HCT116 (cell line): ENCODE results near the gene UBXN10. TPM values are rescaled to one million over a fixed set of nuclear protein-coding genes. Genes with fewer than 3 reads are reported as not detected.

Source experiments
- ATAC-seq: fragments of 200-7000 bp; cut with Tn5 transposase; 2 replicates; pipeline ENCODE4 v1.9.1; 2020; ENCODE audit warnings: mild to moderate bottlenecking, moderate library complexity
- BruUV-seq: library from RNA; stranded (reverse); fragments of 400-500 nt; replicated peaks from 2 replicates; lab custom pipeline; 2021; lab: Mats Ljungman, UMichigan
- CTCF ChIA-PET: fragments of 300-600 bp; sonication (Branson Sonifier 250); formaldehyde crosslinking; loops from one replicate; lab custom pipeline; 2021; ENCODE audit warnings: antibody characterized with exemption; lab: Charles Lee
- POLR2A ChIA-PET: fragments of 300-600, 350-600 bp; sonication (Branson Sonifier 250); formaldehyde crosslinking; loops from one replicate; lab custom pipeline; 2021; ENCODE audit warnings: antibody characterized with exemption; lab: Charles Lee
- RAD21 ChIA-PET, 2 experiments: fragments of 300-600 bp; sonication (Branson Sonifier 250); formaldehyde crosslinking; loops; one replicate each; lab custom pipeline; 2023; ENCODE audit warnings: low total read pairs in 2 of 2; ENCODE audit not compliant: uncharacterized antibody in 2 of 2, unreplicated experiment in 2 of 2, low non-redundant PET in 1 of 2; lab: Charles Lee
- DNase-seq: peaks from one replicate; pipeline ENCODE4 v3.0.0-alpha.2; 2010; ENCODE audit warnings: low read depth, low spot score
- H2AFZ ChIP-seq: fragments of 200-600 bp; shearing (Covaris generic), sonication (generic); 2 replicates; pipeline ENCODE4 v1.6.1; 2017; ENCODE audit warnings: low read depth, mixed run types, mixed read lengths, antibody characterized with exemption, low read length; ENCODE audit not compliant: poor library complexity, severe bottlenecking
- H3K27ac ChIP-seq: 2 replicates; pipeline ENCODE4 v1.5.1; 2012; ENCODE audit warnings: low read depth, low read length
- H3K27me3 ChIP-seq: fragments of 200-600 bp; sonication (generic); 2 replicates; pipeline ENCODE4 v1.6.1; 2016; ENCODE audit warnings: mixed run types, low read length, mixed read lengths; ENCODE audit not compliant: insufficient read depth
- H3K36me3 ChIP-seq, 2 experiments: fragments of 200-500 bp in 1 of 2; fragments of 200-600 bp in 1 of 2; sonication (Bioruptor generic) in 1 of 2; sonication (generic) in 1 of 2; 2 replicates each; pipeline versions ENCODE4 v1.5.1 to v1.6.1; 2014 to 2016; ENCODE audit warnings: low read length in 2 of 2, inconsistent platforms in 1 of 2, mixed read lengths in 1 of 2, mixed run types in 1 of 2; ENCODE audit not compliant: insufficient read depth in 2 of 2, control insufficient read depth in 1 of 2
- H3K4me1 ChIP-seq, 2 experiments: fragments of 200-600 bp in 1 of 2; sonication (generic) in 1 of 2; 2 replicates each; pipeline versions ENCODE4 v1.5.1 to v1.6.1; 2012 to 2017; ENCODE audit warnings: low read length in 2 of 2, inconsistent platforms in 1 of 2, mild to moderate bottlenecking in 1 of 2, mixed read lengths in 1 of 2, mixed run types in 1 of 2, moderate library complexity in 1 of 2; ENCODE audit not compliant: insufficient read depth in 2 of 2, control insufficient read depth in 1 of 2
- H3K4me2 ChIP-seq: fragments of 200-600 bp; sonication (generic); 2 replicates; pipeline ENCODE4 v1.6.1; 2017; ENCODE audit warnings: mixed run types, low read length, mixed read lengths
- H3K4me3 ChIP-seq, 2 experiments: fragments of 200-600 bp in 1 of 2; sonication (generic) in 1 of 2; replicated peaks in 1 of 2; 2 replicates each; pipeline ENCODE4 v1.5.1; 2011 to 2016; ENCODE audit warnings: low read length in 2 of 2, control low read depth in 1 of 2, low read depth in 1 of 2, mild to moderate bottlenecking in 1 of 2, mixed read lengths in 1 of 2, mixed run types in 1 of 2
- H3K79me2 ChIP-seq: fragments of 200-600 bp; sonication (generic); 2 replicates; pipeline ENCODE4 v1.6.1; 2017; ENCODE audit warnings: mild to moderate bottlenecking, mixed run types, low read length, moderate library complexity, mixed read lengths; ENCODE audit not compliant: insufficient read depth
- H3K9ac ChIP-seq: fragments of 200-600 bp; sonication (generic); 2 replicates; pipeline ENCODE4 v1.6.1; 2016; ENCODE audit warnings: low read length, mixed read lengths
- H3K9me2 ChIP-seq: fragments of 200-600 bp; sonication (generic), shearing (Covaris generic); 2 replicates; pipeline ENCODE4 v1.6.1; 2017; ENCODE audit warnings: mixed run types, mild to moderate bottlenecking, moderate library complexity; ENCODE audit not compliant: insufficient read depth
- H3K9me3 ChIP-seq, 2 experiments: fragments of 200-500 bp in 1 of 2; fragments of 200-600 bp in 1 of 2; sonication (Bioruptor generic) in 1 of 2; sonication (generic) in 1 of 2; 2 replicates each; pipeline ENCODE4 v1.6.1; 2014 to 2017; ENCODE audit warnings: low read length in 2 of 2, mixed read lengths in 2 of 2, inconsistent platforms in 1 of 2, low read depth in 1 of 2, mild to moderate bottlenecking in 1 of 2, mixed run types in 1 of 2, moderate library complexity in 1 of 2; ENCODE audit not compliant: control insufficient read depth in 1 of 2, insufficient read depth in 1 of 2
- H4K20me1 ChIP-seq: fragments of 200-600 bp; sonication (generic), shearing (Covaris generic); 2 replicates; pipeline ENCODE4 v1.6.1; 2017; ENCODE audit warnings: mixed run types, mild to moderate bottlenecking, moderate library complexity; ENCODE audit not compliant: insufficient read depth
- CBX3 ChIP-seq: IDR thresholded peaks from 2 replicates; pipeline ENCODE4 v1.6.1; 2012; ENCODE audit warnings: low read depth
- ELF1 ChIP-seq: IDR thresholded peaks from 2 replicates; pipeline ENCODE4 v1.6.1; 2012; ENCODE audit warnings: low read depth, borderline replicate concordance
- EZH2 ChIP-seq: fragments of 200-600 bp; sonication (generic); IDR thresholded peaks from 2 replicates; pipeline ENCODE4 v1.6.1; 2017; ENCODE audit warnings: antibody characterized with exemption, mixed run types
- JUND ChIP-seq: IDR thresholded peaks from 2 replicates; pipeline ENCODE4 v1.6.1; 2012
- MAX ChIP-seq: IDR thresholded peaks from 2 replicates; pipeline ENCODE4 v1.6.1; 2012
- POLR2AphosphoS5 ChIP-seq: IDR thresholded peaks from 2 replicates; pipeline ENCODE4 v1.6.1; 2011; ENCODE audit warnings: mild to moderate bottlenecking, low read depth, low read length, moderate library complexity
- REST ChIP-seq: IDR thresholded peaks from 2 replicates; pipeline ENCODE4 v1.6.1; 2012; ENCODE audit warnings: low read depth
- SP1 ChIP-seq: IDR thresholded peaks from 2 replicates; pipeline ENCODE4 v1.6.1; 2012; ENCODE audit warnings: low read depth
- TCF7L2 ChIP-seq: IDR thresholded peaks from 2 replicates; pipeline ENCODE4 v1.7.0; 2011; ENCODE audit warnings: borderline replicate concordance, inconsistent platforms; ENCODE audit not compliant: insufficient read depth, insufficient read length; ENCODE audit errors: extremely low read depth
- YY1 ChIP-seq: IDR thresholded peaks from 2 replicates; pipeline ENCODE4 v1.6.1; 2011; ENCODE audit warnings: low read length, low read depth, moderate library complexity, mild to moderate bottlenecking; ENCODE audit not compliant: insufficient replicate concordance; ENCODE audit errors: extremely low read depth
- ZBTB33 ChIP-seq: IDR thresholded peaks from 2 replicates; pipeline ENCODE4 v1.6.1; 2011; ENCODE audit warnings: mild to moderate bottlenecking, low read length, moderate library complexity; ENCODE audit not compliant: insufficient replicate concordance; ENCODE audit errors: extremely low read depth
- ZFX ChIP-seq: fragments of 450-650 bp; IDR thresholded peaks from 2 replicates; pipeline ENCODE4 v1.6.1; 2017
- intact Hi-C: fragments of 100-400 bp; cut with micrococcal nuclease; formaldehyde crosslinking; loops from 2 replicates; pipeline ENCODE4 v1.10.0; 2022
- total RNA-seq: library from RNA; stranded (reverse); gene quantifications from one replicate; pipeline ENCODE4 v1.2.1, GENCODE V29; 2021; ENCODE audit not compliant: unreplicated experiment

Gene UBXN10
- total RNA-seq, 1 experiment from 2014 or later, result not detected

GRCh38 chr1:20187103-20187812, 1.4 kb downstream of the UBXN10 start:
- H3K27ac ChIP-seq, result no peak overlapping the region
- ChIA-PET CTCF (interaction anchor here (2.0 kb wide), 1 partner anchor 212 kb away, joined by 4 read pairs; no protein-coding TSS in a partner anchor), RAD21 (no interaction called here), POLR2A (no interaction called here)
- DNase-seq, result no peak
- ATAC-seq, result no peak
- no peak overlapping the region for H3K4me3 ChIP-seq
- no peak overlapping the region for H3K4me2 ChIP-seq
- no peaks in the 10 kb centered on the region for H3K9me2 ChIP-seq
- BruUV-seq, result no TSS peak
- no peaks in the 10 kb centered on the region for H3K36me3 ChIP-seq
- no peak overlapping the region for H3K9ac ChIP-seq
- peaks cover 21% of the 10 kb centered on the region; the same call in 1 of the 2 replicates for H3K27me3 ChIP-seq
- H3K4me1 ChIP-seq, result no peaks in the 10 kb centered on the region
- intact Hi-C loops, result no loop called here
- H4K20me1 ChIP-seq, result no peaks in the 10 kb centered on the region
- H2AFZ ChIP-seq, result no peak overlapping the region
- no peaks in the 10 kb centered on the region for H3K79me2 ChIP-seq
- no peak for TF ChIP-seq EZH2
- TF ChIP-seq JUND, result no peak
- no peak for TF ChIP-seq ZBTB33
- TF ChIP-seq REST, result no peak
- no peak for TF ChIP-seq POLR2AphosphoS5
- TF ChIP-seq CBX3, result no peak
- TF ChIP-seq MAX, result no peak
- TF ChIP-seq ELF1, result no peak
- TF ChIP-seq ZFX, result no peak
- no peak for TF ChIP-seq SP1
- TF ChIP-seq YY1, result no peak
- no peak for TF ChIP-seq TCF7L2
- no peaks in the 10 kb centered on the region for H3K9me3 ChIP-seq
